ENCODE measurements around the gene ATXN1. TPM values are rescaled to one million over a fixed set of nuclear protein-coding genes. Genes with fewer than 3 reads are reported as not detected.

Gene ATXN1
- total RNA-seq, 1 experiment from 2014 or later, result 5.6 TPM

DNA sequence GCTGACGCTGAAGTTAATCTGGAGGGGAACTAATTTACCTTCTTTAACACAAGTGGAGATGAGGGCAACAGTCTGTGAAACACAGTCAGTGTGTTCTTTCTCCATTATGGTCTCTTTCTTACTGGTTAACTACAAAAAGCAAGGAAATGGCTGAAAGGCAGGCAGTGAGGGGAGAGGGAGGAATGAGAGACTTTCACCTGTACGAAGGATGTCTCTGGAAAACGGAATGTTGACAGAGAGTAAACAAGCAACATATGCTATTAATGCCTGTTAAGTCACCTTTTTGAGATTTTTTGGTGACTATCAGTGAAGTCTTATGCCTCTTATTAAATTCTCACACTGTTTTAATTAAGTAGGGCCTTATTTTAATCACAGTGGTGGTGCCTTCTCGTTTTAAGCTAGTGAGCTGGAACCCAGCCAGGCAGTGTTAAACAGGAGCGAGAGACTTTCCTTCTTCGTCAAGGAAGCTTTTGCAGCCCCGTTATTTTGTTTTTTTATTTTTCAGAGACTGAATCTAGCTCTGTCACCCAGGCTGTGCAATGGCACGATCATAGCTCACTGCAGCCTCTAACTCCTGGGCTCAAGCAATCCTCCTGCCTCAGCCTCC is 165.6 kb downstream of the ATXN1 start:
- H3T11ph ChIP-seq (ENCODE audit: low read length), result no peak overlapping the region
- H2BK15ac ChIP-seq (ENCODE audit: low read depth, low read length), result no peak overlapping the region
- no peak overlapping the region for H3K4ac ChIP-seq (ENCODE audit: low read depth, low read length)
- no peaks in the 10 kb centered on the region for H3K79me2 ChIP-seq (ENCODE audit: insufficient read depth, low read length)
- H3K23ac ChIP-seq (ENCODE audit: insufficient read length, low read depth, low read length), result no peak overlapping the region
- no CpG with 5 or more reads among the region's 8 CpGs for WGBS (ENCODE audit: extremely low coverage, insufficient read length, low lambda C conversion rate)
- H3K27me3 ChIP-seq (ENCODE audit: insufficient read depth, low read length), result no peaks in the 10 kb centered on the region
- H4K91ac ChIP-seq (ENCODE audit: insufficient read length, low read depth, low read length), result no peak overlapping the region
- H3K9me3 Mint-ChIP-seq, result no peaks in the 10 kb centered on the region; a peak in 1 of 5 replicates
- no peak for DNase-seq
- H2BK120ac ChIP-seq (ENCODE audit: low read depth, low read length, poor library complexity, severe bottlenecking), result no peak overlapping the region
- TF ChIP-seq CTCF (conservative IDR thresholded peaks at IDR 0.05), result no peak
- no peaks in the 10 kb centered on the region for H3K23me2 ChIP-seq (ENCODE audit: insufficient read length, low read depth, low read length, poor library complexity, severe bottlenecking)
- no peak overlapping the region for H3K27ac ChIP-seq (ENCODE audit: insufficient read length, low read depth, low read length)
- H2BK12ac ChIP-seq (ENCODE audit: insufficient read length, low read depth, low read length), result no peak overlapping the region
- no peak overlapping the region for H3K4me3 Mint-ChIP-seq
- no peaks in the 10 kb centered on the region for H3K4me1 ChIP-seq (ENCODE audit: insufficient read depth, low read length)
- no peak overlapping the region for H3K4me2 ChIP-seq (ENCODE audit: insufficient read depth, insufficient read length, low read length)
- H2AFZ ChIP-seq (ENCODE audit: low read length), result no peak overlapping the region
- H3K4me1 Mint-ChIP-seq, result peaks cover 6 to 8% of the 10 kb centered on the region in 2 experiments
- H3K9me3 ChIP-seq (ENCODE audit: control insufficient read depth, low read depth, low read length), result no peaks in the 10 kb centered on the region
- no peaks in the 10 kb centered on the region for H4K20me1 ChIP-seq (ENCODE audit: control insufficient read depth, insufficient read depth, insufficient read length)
- peak overlapping the region in 1 of 3 experiments; percentile 28; a peak in 1 of 7 replicates for H3K27ac Mint-ChIP-seq
- H3K27me3 Mint-ChIP-seq (ENCODE audit: low read depth), result no peaks in the 10 kb centered on the region; the same call in 1 of the 2 replicates
- H3K36me3 Mint-ChIP-seq (ENCODE audit: insufficient read depth in 1 of 3, low read depth in 3 of 3), result peaks cover 0 to 4% (median 0%) of the 10 kb centered on the region in 3 experiments; a peak in 1 of 7 replicates
- H4K8ac ChIP-seq (replicated peaks; ENCODE audit: insufficient read length, low read depth, low read length), result no peak overlapping the region
- H2AK5ac ChIP-seq (ENCODE audit: insufficient read length, low read length), result no peak overlapping the region
- H3K56ac ChIP-seq (ENCODE audit: insufficient read length, low read depth, low read length), result no peak overlapping the region
- no peak overlapping the region for H3K14ac ChIP-seq (ENCODE audit: insufficient read depth, low read length)
- H3K9ac ChIP-seq (ENCODE audit: extremely low read depth, insufficient read length, low read length), result no peak overlapping the region
- no peak overlapping the region for H2BK5ac ChIP-seq (ENCODE audit: insufficient read length, low read length)
- no peaks in the 10 kb centered on the region for H3K79me1 ChIP-seq (ENCODE audit: insufficient read depth, low read depth, low read length, poor library complexity, severe bottlenecking)
- no peak overlapping the region for H2BK20ac ChIP-seq (ENCODE audit: low read depth, low read length, poor library complexity, severe bottlenecking)
- H3K18ac ChIP-seq (ENCODE audit: insufficient read length, low read depth, low read length), result no peak overlapping the region
- H4K5ac ChIP-seq (ENCODE audit: insufficient read length, low read depth, low read length), result no peak overlapping the region
